HG02610 (cell line): ENCODE results near the gene SNX20.

ENCODE experiments used
- ATAC-seq: cut with Tn5 transposase; IDR thresholded peaks from one replicate; pipeline ENCODE4 v1.9.1; 2021; ENCODE audit warnings: mild to moderate bottlenecking, moderate library complexity; ENCODE audit not compliant: unreplicated experiment

SNX20 gene

GRCh38 chr16:50681021-50681885 is at the start of gene SNX20:
Gene SNX20, minus strand, starts transcription at chr16:50681312. Its CDS starts 3,786 bp downstream, at chr16:50677526.
- ATAC-seq: peak; percentile 39

GRCh38 chr16:50724306-50724705 is 43.2 kb upstream of the SNX20 start:
- ATAC-seq: no peak

- no peak for ATAC-seq
Measured at GRCh38 chr16:50722960-50723359, 41.8 kb upstream of the SNX20 start.

DNA sequence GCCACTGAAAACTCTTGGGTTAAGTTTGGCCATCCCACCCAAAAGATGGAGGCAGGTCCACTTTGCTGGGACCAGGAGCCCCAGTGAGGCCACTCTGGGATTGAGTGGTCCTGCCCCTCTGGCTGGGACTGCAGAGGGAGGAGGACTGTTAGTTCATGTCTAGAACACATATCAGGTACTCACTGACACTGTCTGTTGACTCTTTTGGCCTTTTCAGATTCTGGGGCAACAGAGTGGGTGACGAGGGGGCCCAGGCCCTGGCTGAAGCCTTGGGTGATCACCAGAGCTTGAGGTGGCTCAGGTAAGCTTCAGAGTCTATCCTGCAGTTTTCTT is 41.3 kb upstream of the SNX20 start:
- ATAC-seq: no peak

GRCh38 chr16:50721549-50722404 is 40.7 kb upstream of the SNX20 start:
- no peak for ATAC-seq

GRCh38 chr16:50719401-50720337 is 38.6 kb upstream of the SNX20 start:
- ATAC-seq: no peak

GRCh38 chr16:50718761-50719400 is 37.8 kb upstream of the SNX20 start:
- ATAC-seq: no peak

DNA sequence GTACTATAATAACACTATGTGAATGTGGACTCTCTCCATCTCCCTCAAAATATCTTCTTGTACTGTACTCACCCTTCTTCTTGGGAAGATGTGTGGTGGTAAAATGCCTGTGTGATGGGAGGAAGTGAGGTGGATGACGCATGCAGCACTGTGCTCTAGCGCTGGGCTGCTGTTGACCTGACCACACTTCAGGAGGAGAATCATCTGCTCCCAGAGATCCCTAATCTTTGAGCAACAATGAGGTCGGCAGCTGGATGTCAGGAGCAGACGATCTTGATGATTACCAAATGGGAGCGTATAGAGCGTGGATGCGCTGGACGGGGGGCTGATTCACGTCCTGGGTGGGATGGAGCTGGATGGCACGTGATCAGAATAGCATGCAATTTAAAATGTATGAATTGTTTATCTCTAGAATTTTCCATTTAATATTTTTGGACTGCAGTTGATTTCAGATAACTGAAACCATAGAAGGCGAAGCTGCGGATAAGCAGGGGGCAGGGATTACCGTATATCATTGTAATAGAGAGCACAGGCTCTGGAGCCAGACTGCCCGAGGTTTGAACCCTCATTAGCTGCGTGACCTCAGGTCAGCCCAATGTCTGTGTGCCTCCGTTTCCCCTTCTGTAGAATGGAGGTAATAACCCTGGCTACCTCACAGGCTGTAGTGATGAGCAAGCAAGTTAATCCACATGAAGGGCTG is 37.1 kb upstream of the SNX20 start:
- no peak for ATAC-seq

DNA sequence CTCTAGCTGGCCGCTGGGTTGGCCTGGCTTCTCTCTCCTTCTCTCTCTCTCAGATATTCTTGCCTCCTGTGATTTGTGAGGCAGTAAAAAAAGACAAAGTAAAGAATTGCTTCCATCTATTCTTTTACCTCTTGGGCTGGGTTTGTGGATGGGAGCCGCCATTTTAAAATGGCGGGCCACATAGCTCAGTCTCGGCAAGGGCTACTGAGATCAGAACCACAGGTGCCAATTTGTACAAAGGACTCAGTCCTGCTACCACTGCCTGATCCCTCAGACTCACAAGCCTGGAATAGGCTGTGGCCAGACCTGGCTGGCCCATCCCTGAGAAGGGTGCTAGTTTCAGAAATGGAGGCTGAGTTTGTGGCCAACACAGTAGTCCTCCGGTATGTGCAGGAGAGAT is 36.4 kb upstream of the SNX20 start:
- ATAC-seq: no peak

- no peak for ATAC-seq
Measured at GRCh38 chr16:50717091-50717490, 36.0 kb upstream of the SNX20 start.

- no peak for ATAC-seq
Measured at GRCh38 chr16:50712956-50713355, 31.8 kb upstream of the SNX20 start.

DNA sequence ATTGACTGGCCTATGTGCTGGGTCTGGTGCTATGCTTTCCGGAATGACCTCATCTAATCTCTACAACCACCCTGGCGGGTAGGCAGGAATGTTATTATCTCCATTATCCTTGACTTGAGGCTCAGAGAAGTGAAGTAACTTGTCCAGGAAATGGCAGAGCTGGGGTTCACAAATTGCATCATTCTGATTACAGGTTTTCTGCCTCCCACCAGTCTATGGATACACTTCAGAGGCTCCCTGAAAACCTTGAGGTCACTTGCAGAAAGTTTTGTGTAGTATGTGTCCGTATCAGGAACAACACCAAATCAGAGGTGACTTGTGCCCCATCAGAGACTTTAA is 31.4 kb upstream of the SNX20 start:
- no peak for ATAC-seq

GRCh38 chr16:50711862-50712559 is 30.9 kb upstream of the SNX20 start:
- no peak for ATAC-seq

- no peak for ATAC-seq
Measured at GRCh38 chr16:50711040-50711439, 29.9 kb upstream of the SNX20 start.

- no peak for ATAC-seq
Measured at GRCh38 chr16:50709980-50710379, 28.9 kb upstream of the SNX20 start.

GRCh38 chr16:50709061-50709684 is 28.1 kb upstream of the SNX20 start:
- peak; percentile 64 for ATAC-seq

DNA sequence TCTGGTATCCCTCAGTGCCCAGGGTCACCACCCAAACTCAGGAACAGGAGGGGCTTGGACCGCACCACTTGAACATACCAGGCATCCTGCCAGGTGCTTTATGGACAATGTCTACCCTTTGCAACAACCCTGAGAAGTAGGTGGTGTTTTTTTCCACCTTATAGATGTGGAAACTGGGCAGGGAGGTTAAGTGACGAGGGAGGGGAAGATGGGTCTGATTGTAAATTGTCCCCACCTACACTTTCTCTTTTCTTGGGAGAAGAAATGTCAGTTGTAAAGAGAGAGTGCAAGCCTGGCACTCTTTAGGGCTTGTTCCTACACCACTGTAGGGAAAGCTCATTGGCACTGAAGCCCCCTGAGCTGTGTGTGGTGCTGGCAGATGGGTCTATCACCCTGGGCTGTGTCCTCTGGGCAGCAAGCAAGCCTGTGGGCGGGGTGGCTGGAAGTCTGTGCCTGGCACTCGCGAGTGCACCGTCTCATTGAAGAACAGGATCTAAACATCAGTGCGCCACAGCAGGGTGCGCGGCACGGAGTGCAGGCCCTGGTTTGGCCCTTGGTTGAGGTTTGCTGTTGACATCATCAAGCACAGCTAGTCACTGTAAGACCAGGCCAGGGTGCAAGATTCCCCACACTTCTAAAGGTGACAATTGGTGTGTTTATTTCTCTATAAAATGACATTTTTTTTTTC is 27.4 kb upstream of the SNX20 start:
- ATAC-seq: no peak

DNA sequence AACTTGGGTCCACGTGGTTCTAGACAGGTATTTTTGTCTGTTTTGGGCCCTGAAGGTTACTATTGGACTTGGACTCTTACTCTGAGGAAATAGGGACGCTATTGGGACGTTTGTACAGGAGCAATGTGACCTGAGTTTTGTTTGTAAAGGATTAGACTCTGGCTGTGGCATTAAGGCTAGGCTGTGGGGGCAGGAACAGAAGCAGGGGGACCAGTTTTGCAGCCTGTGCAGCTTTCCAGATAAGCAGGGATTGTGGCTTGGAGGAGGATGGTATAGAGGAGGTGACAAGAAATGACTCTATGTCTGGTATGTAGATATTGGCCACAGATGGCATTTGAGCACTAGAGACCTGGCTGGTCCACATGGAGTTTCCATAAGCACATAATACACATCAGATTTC is 25.1 kb upstream of the SNX20 start:
- ATAC-seq: no peak
